Measurements from ENCODE around the gene ANK3. TPM values are rescaled to one million over a fixed set of nuclear protein-coding genes. Genes with fewer than 3 reads are reported as not detected.

Gene ANK3
- total and polyA plus RNA-seq, 2 donors (not counting 1 experiment from before 2014, with no cell fraction given), result 0.50 to 0.79 TPM

DNA sequence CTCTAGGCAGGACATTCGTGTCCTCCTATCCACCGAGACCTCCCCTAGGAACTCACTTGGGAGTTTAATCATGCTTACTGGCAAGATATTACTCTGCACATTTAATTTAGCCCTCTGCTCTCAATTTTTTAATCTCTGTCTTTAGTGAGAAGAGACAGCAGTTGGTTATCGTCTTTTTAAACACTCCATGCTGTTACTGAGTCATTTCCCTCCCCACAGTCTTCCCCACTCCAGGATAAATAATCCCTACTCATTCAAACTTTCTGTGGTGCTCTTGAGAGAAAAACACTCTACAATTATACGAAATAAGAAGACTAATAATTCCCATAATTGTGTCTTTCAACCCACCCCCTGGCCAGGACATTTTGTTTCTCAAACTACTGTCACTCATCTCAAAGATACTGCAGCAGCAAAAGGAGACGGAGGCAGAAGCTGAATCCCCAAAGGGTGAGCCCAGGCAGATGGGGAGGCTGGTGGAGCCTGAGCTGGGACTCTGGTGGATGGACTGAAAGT lies 84.2 kb downstream of the ANK3 start:
- Histone ChIP-seq H3K4me3 (replicated peaks in 1 of 4; ENCODE audit: control extremely low read depth in 1 of 4, insufficient read depth in 1 of 4, low read depth in 3 of 4, low read length in 4 of 4) (no peak overlapping the region), H3K4me1 (ENCODE audit: control insufficient read depth, extremely low read depth, insufficient read depth, low read length) (no peaks in the 10 kb centered on the region), H3K27me3 (ENCODE audit: control insufficient read depth, insufficient read depth, low read length) (no peaks in the 10 kb centered on the region), H3K79me2 (ENCODE audit: control insufficient read depth, insufficient read depth, low read length) (no peaks in the 10 kb centered on the region), H3K9me3 (ENCODE audit: control insufficient read depth, insufficient read depth, low read depth, low read length) (no peaks in the 10 kb centered on the region), H2AFZ (ENCODE audit: low read length) (peak overlapping the region; percentile 1), H4K20me1 (ENCODE audit: control insufficient read depth, extremely low read depth, insufficient read depth, low read length) (no peaks in the 10 kb centered on the region), H3K27ac (ENCODE audit: insufficient read depth, low read length) (no peak overlapping the region), H3K9ac (ENCODE audit: insufficient read depth, low read length) (no peak overlapping the region), H3K36me3 (ENCODE audit: control insufficient read depth, insufficient read depth, low read length) (no peaks in the 10 kb centered on the region), H3K4me2 (ENCODE audit: extremely low read depth, insufficient read depth, low read length) (no peak overlapping the region)
- peak; percentile 44 to 81 for DNase-seq (ENCODE audit: low read depth in 2 of 2)
- no peak for TF ChIP-seq EZH2 (IDR thresholded peaks at IDR 0.05; ENCODE audit: low read length, missing control alignments)
- TF ChIP-seq, protein P1, sequence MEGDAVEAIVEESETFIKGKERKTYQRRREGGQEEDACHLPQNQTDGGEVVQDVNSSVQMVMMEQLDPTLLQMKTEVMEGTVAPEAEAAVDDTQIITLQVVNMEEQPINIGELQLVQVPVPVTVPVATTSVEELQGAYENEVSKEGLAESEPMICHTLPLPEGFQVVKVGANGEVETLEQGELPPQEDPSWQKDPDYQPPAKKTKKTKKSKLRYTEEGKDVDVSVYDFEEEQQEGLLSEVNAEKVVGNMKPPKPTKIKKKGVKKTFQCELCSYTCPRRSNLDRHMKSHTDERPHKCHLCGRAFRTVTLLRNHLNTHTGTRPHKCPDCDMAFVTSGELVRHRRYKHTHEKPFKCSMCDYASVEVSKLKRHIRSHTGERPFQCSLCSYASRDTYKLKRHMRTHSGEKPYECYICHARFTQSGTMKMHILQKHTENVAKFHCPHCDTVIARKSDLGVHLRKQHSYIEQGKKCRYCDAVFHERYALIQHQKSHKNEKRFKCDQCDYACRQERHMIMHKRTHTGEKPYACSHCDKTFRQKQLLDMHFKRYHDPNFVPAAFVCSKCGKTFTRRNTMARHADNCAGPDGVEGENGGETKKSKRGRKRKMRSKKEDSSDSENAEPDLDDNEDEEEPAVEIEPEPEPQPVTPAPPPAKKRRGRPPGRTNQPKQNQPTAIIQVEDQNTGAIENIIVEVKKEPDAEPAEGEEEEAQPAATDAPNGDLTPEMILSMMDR (conservative IDR thresholded peaks at IDR 0.05 in 1 of 2, IDR thresholded peaks at IDR 0.05 in 1 of 2; ENCODE audit: low read depth in 1 of 2, low read length in 2 of 2), result no peak

DNA sequence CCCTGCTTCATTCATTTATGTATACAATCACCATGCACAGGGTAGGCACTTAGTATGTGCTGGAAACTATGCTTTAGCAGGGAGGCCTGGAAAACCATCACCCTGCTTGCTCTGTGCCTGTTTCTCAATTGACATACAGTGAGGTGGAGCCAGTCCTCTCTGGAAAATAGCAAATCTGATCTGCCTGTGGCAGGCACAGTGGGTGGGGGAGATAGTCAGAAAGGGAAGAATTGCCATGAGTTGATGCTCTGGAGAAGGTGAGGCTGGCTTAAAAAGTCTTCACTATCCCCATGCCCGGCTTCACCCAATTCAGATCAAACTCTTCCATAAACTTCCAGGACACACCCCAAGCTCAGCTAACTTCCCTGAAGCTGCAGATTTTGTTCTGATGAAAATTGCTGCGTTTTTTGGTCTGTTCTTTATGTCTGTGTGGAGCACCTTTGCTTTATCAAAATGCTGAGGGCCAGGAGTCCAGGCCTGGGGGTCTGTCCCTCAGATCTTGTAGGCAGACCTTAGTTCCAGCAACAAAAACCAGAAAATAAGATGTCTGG lies 84.8 kb downstream of the ANK3 start:
- Histone ChIP-seq H3K4me2 (ENCODE audit: extremely low read depth, insufficient read depth, low read length) (no peak overlapping the region), H3K9ac (ENCODE audit: insufficient read depth, low read length) (no peak overlapping the region), H3K4me3 (replicated peaks in 1 of 4; ENCODE audit: control extremely low read depth in 1 of 4, insufficient read depth in 1 of 4, low read depth in 3 of 4, low read length in 4 of 4) (no peak overlapping the region), H3K9me3 (ENCODE audit: control insufficient read depth, insufficient read depth, low read depth, low read length) (no peaks in the 10 kb centered on the region), H3K27me3 (ENCODE audit: control insufficient read depth, insufficient read depth, low read length) (no peaks in the 10 kb centered on the region), H4K20me1 (ENCODE audit: control insufficient read depth, extremely low read depth, insufficient read depth, low read length) (no peaks in the 10 kb centered on the region), H3K79me2 (ENCODE audit: control insufficient read depth, insufficient read depth, low read length) (no peaks in the 10 kb centered on the region), H2AFZ (ENCODE audit: low read length) (peak overlapping the region; percentile 1), H3K27ac (ENCODE audit: insufficient read depth, low read length) (no peak overlapping the region), H3K36me3 (ENCODE audit: control insufficient read depth, insufficient read depth, low read length) (no peaks in the 10 kb centered on the region), H3K4me1 (ENCODE audit: control insufficient read depth, extremely low read depth, insufficient read depth, low read length) (no peaks in the 10 kb centered on the region)
- no peak for TF ChIP-seq EZH2 (IDR thresholded peaks at IDR 0.05; ENCODE audit: low read length, missing control alignments)
- TF ChIP-seq, protein P1 (conservative IDR thresholded peaks at IDR 0.05 in 1 of 2, IDR thresholded peaks at IDR 0.05 in 1 of 2; ENCODE audit: low read depth in 1 of 2, low read length in 2 of 2), result no peak
- no peak for DNase-seq (ENCODE audit: low read depth in 2 of 2)

DNA sequence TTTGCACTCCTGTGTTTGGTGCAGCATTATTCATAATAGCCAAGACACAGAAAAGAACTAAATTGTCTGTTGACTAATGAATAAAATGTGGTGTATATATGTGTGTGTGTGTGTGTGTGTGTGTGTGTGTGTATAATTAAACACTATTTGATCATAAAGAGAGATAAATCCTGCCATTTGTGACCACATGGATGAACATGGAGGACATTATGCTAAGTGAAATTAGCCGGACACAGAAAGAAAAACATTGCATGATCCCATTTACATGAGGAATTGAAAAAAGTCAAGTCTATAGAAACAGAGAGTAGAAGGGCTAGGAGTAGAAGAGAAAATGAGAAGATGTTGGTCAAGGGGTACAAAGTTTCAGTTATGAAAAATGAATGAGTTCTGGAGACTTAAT lies 85.9 kb downstream of the ANK3 start:
- H3K4me1 ChIP-seq (ENCODE audit: control insufficient read depth, extremely low read depth, insufficient read depth, low read length), result no peaks in the 10 kb centered on the region
- no peaks in the 10 kb centered on the region for H3K36me3 ChIP-seq (ENCODE audit: control insufficient read depth, insufficient read depth, low read length)
- H3K79me2 ChIP-seq (ENCODE audit: control insufficient read depth, insufficient read depth, low read length), result no peaks in the 10 kb centered on the region
- H3K9ac ChIP-seq (ENCODE audit: insufficient read depth, low read length), result no peak overlapping the region
- no peak overlapping the region for H2AFZ ChIP-seq (ENCODE audit: low read length)
- H3K27ac ChIP-seq (ENCODE audit: insufficient read depth, low read length), result no peak overlapping the region
- no peak overlapping the region for H3K4me2 ChIP-seq (ENCODE audit: extremely low read depth, insufficient read depth, low read length)
- H3K9me3 ChIP-seq (ENCODE audit: control insufficient read depth, insufficient read depth, low read depth, low read length), result no peaks in the 10 kb centered on the region
- DNase-seq (ENCODE audit: low read depth in 2 of 2), result no peak
- no peaks in the 10 kb centered on the region for H3K27me3 ChIP-seq (ENCODE audit: control insufficient read depth, insufficient read depth, low read length)
- TF ChIP-seq, protein P1 (conservative IDR thresholded peaks at IDR 0.05 in 1 of 2, IDR thresholded peaks at IDR 0.05 in 1 of 2; ENCODE audit: low read depth in 1 of 2, low read length in 2 of 2), result no peak
- TF ChIP-seq EZH2 (IDR thresholded peaks at IDR 0.05; ENCODE audit: low read length, missing control alignments), result no peak
- no peaks in the 10 kb centered on the region for H4K20me1 ChIP-seq (ENCODE audit: control insufficient read depth, extremely low read depth, insufficient read depth, low read length)
- H3K4me3 ChIP-seq (replicated peaks in 1 of 4; ENCODE audit: control extremely low read depth in 1 of 4, insufficient read depth in 1 of 4, low read depth in 3 of 4, low read length in 4 of 4), result no peak overlapping the region

Measured in fibroblast of lung (primary cell).